Tibial nerve (tissue), 4 donors: ENCODE results near the gene AASDHPPT.

ENCODE experiments used
- CTCF ChIP-seq, 5 experiments: fragments of 200-600 bp in 3 of 5; fragments of 450-650 bp in 2 of 5; sonication (generic) in 3 of 5; IDR thresholded peaks; one replicate each; pipeline ENCODE4 v1.5.1; 2016 to 2019; ENCODE audit warnings: antibody characterized with exemption in 5 of 5, mild to moderate bottlenecking in 3 of 5, moderate library complexity in 2 of 5
- EP300 ChIP-seq, 2 donors: sonication (generic); formaldehyde crosslinking; IDR thresholded peaks; one replicate each; pipeline ENCODE4 v1.6.1; 2017; ENCODE audit warnings: antibody characterized with exemption in 2 of 2, mild to moderate bottlenecking in 1 of 2
- POLR2A ChIP-seq, 2 donors: fragments of 450-650 bp; IDR thresholded peaks; one replicate each; pipeline ENCODE4 v1.6.1; 2017; ENCODE audit warnings: antibody characterized with exemption in 2 of 2, mild to moderate bottlenecking in 2 of 2, moderate library complexity in 2 of 2

- peak; percentile 69 to 82 (median 70) for TF ChIP-seq CTCF (IDR thresholded peaks at IDR 0.05)
- no peak for TF ChIP-seq POLR2A (IDR thresholded peaks at IDR 0.05)
- no peak for TF ChIP-seq EP300 (IDR thresholded peaks at IDR 0.05)
Observed at GRCh38 chr11:106087815-106088435, 10.5 kb downstream of the AASDHPPT start.
